NCI-H526 (cell line): ENCODE measurements around the gene SETD4.
"Not testable (repeated sequence)": the region's sequence is repeated elsewhere in the genome, so short reads cannot be mapped to it uniquely, and the experiment has no call there.

Experiments
- DNase-seq, 2 experiments: peaks; one replicate each; lab custom pipeline; 2025; lab: John Stamatoyannopoulos, UW

SETD4 gene

DNA sequence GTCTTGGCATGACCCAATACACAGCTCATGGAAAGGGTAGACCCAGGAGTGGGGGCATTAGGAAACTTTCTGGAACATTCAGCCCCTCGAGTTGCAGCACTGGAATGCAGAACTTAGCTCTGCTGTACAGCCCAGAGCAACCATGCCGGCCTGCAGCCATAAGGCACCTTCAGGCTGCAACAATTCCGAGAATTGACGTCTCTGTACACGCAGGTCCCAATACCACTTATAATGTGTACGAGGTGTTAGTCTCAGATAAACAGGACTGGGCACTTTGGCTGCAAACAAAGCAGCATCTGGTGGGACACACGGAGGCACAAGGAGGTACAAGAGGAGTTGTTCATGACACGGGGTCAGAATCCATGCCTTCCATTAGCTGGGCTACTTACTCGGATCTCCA is 17.4 kb upstream of the SETD4 start:
- DNase-seq = no peak

DNA sequence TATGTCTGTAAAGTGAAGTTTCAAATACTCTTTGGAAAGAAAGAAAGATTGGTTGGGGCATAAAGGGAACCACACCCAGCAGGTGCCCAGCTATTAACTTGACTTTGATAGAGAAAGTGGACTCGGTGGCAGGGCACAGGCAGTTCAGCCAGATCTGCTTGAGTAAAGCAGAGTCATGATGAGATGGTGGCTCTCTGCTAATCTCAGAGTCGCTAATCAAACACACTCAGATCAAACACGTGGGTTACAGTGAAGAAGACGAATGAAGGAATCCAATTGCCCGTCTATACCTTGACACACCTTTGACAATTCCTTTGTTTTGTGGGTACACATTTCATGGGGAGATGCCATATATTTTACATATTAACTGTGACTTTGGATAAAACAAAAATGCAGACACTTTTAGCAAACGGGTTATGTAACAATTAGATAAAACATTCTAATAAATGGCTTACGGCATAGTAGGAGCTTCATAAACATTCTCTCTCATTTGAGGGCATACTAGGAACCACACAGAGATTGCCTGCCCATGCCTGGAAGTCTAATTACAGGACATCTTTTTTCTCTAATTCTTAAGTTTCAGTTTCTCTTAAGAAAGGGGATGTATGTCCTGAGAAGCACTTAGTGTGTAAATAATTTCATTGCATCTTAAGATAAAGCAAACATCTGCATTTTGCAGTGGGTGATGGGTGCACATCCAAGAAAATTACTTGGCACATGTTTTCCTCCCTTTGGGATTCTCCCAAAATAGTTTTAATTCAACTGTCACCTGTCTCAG is 16.7 kb upstream of the SETD4 start:
- no peak for DNase-seq

DNA sequence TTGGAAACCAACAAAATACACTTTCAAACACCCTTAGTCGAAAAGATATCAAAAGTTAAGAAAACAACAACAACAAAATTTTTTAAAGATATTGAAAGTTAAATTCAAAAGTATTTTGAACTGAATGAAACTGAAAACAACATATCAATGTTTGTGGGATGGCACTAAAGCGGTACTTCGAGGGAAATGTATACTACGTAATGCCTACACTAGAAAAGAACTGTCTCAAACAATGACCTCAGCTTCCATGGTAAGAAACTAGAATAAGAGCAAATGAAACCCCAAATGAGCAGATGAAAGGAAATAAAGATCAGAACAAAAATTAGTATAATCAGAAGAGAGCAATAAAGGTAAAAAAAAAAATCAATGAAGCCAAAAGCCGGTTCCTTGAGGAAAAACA is 15.6 kb upstream of the SETD4 start:
- DNase-seq = no peak

DNA sequence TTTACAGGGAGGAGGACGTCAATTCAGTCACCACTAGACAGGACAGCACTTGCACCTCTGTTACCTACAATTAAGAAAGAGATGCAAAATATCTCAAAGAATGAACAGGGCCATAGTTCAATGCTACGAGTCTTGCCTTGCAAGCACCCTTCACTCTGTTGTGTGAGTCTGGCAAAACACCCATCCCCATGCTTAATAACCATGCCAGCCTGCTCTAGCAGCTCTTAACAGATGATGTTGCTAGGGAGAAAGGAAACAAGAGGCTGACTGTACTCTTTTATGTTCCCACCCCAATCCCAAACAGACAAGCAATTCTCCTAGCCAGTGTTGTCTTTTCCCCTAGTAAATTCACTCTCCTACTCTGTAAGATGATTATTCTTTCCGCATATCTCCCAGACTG is 14.8 kb upstream of the SETD4 start:
- DNase-seq = no peak

DNA sequence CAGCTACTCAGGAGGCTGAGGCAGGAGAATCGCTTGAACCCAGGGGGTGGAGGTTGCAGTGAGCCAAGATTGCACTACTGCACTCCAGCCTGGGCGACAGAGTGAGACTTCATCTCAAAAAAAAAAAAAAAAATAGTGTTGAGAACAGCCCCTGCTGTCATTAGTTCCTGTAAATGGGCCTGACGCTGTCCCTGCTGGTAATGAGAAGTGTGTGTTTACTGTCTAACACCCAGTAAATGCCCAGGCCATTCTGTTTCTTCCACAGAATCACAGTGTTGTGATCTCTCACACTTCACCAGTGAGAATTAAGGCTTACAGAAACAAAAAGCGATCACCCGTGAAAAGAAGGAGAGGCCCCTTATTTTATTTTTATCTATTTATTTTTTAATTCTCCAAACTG is 13.6 kb upstream of the SETD4 start:
- not testable (repeated sequence) for DNase-seq

DNA sequence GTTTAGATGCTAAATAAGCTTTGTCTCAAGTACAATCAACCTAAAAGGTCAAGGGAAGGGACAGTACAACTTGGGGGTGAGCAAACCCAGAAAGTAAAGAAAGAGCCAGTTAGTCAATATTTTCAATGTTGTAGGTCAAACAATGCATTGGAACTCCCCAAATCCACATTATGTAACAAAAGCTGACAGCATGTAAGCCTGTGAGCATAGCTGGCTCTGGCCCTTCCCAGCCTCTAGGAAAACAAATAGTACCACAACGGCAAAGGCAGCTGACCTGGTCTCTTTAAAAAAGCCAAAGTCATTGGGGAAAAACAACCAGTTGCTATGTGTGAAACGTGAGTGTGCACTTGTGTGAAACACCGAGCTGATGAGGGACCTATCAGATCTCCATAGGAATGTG is 12.9 kb upstream of the SETD4 start:
- DNase-seq = no peak

DNA sequence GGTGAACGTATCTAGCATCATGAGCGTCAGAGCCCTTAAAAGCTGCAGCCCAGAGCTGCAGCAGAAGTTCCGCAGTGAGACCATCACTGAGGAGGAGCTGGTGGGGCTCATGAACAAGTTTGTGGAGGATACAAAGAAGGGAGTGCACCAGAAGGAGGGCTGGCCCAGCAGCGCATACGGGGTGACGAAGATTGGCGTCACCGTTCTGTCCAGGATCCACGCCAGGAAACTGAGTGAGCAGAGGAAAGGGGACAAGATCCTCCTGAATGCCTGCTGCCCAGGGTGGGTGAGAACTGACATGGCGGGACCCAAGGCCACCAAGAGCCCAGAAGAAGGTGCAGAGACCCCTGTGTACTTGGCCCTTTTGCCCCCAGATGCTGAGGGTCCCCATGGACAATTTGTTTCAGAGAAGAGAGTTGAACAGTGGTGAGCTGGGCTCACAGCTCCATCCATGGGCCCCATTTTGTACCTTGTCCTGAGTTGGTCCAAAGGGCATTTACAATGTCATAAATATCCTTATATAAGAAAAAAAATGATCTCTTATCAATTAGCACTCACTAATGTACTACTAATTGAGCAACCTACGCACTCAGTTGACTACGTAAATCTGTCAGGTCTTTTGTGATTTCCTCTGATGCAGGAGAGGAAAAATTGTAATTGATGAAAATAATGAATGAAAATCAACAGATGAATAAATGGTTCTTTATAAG is 12.3 kb upstream of the SETD4 start:
- no peak for DNase-seq

DNA sequence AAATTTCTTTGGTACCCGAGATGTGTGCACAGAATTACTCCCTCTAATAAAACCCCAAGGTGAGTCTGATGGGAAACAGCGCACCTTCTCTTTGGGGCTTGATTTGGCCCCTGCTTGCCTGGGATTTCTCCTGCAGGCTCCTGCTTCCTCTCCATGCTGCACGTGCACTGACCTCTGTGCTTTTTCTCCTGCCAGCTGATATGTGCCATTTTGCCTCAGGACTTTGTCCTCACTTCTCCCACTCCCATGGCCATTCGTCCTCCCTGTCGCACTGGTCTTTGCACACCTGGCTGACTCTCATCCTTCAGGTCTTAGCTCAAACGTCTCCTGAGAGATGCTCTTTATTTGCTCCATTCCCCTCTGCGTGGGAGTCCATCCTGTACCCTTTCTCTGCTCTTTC is 10.7 kb upstream of the SETD4 start:
- no peak for DNase-seq

DNA sequence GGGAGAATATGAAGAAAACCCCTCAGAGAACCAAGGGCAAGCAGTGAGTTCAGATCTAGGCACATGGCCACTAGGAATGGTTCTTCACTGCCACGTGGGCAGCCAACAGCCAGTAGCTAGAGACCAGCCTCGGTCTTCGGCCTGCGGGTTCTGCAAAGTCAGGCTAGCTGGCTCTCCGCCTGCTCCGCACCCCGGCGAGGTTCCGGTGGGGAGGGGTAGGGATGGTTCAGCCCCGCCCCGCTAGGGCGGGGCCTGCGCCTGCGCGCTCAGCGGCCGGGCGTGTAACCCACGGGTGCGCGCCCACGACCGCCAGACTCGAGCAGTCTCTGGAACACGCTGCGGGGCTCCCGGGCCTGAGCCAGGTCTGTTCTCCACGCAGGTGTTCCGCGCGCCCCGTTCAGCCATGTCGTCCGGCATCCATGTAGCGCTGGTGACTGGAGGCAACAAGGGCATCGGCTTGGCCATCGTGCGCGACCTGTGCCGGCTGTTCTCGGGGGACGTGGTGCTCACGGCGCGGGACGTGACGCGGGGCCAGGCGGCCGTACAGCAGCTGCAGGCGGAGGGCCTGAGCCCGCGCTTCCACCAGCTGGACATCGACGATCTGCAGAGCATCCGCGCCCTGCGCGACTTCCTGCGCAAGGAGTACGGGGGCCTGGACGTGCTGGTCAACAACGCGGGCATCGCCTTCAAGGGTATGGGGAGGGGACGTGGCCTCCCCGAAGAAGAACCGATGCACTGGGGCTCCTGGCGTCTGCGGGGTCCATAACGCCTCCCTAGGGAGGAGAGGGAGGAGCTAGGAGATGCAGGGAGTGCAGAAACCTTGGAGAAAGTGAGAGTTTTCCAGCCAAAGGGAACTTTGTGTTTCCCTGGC is 9.6 kb upstream of the SETD4 start, which contains the start of gene CBR1:
CBR1 (plus strand) TSS at position 312 of the 871 bp plus-strand sequence; CDS start at position 404, 92 bp downstream.
- peak; percentile 60 to 91 for DNase-seq

DNA sequence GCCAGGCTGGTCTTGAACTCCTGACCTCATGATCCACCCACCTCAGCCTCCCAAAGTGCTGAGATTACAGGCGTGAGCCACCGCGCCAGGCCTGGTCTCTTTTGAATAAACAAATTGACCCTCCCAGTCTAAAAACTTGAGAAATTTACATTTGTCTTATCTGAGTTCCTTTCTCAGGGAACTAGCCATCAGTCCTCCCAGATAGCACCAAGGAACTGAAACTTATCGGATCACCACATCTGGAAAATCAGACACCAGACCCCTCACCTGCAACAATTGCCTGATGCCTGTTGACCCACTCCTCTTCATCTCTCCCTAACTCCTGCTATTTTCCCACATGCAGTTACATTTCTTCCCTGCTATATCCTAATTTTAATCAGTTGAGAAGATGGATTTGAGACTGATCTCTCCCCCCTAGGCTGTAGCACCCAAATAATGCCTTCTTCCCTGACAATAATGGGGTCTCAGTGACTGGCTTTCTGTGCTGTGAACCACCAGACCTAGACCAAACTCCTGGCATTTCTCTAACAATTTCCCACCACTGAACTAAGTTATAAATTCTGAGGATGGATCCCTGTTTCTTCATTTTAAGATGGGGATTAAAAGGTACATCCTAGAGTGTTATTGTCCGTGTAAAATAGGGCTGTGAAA is 8.5 kb upstream of the SETD4 start:
- DNase-seq = no peak

DNA sequence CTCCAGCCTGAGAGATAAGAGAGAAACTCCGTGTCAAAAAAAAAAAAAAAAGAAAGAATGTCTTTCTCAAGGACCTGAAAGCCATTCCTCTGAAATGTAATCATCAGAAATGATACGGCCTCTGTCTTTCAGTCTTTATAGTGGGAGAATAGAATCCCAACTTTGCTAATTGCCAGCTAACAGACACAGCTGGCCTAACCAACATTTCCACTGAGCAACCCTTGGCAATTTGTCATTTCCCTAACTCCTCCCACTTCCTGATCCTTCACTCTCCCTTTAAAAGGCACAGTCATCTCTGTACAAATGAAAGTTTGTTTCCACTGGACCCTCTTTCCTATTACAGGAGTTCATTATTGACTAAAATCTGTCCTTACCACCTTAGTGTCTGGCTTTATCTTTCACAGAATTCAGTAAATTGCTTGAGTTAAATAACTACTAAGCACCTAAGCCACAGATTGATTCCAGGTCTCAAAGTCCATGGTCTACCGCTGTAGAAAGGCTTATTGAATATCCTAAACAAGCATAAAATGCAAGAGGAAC is 5.2 kb upstream of the SETD4 start:
- peak in 1 of 2 experiments; percentile 11 for DNase-seq

DNA sequence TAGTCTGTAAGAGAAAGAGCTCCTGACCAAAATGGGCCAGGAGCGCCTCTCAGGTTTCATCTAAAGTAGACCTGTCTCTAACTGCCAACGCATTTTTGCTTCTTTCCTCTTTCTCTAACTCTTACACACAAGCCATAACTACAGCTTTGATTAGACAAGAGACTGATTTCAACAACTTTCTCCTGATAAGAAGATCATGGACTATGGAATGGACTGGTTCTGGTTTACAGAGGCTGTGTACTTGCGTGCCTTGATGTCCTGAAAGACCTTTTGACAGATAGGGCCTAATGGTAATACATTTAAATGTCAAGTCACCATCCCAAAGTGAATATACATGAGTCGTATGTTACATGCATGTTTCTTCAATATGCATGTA is 3.7 kb upstream of the SETD4 start:
- DNase-seq = no peak

DNA sequence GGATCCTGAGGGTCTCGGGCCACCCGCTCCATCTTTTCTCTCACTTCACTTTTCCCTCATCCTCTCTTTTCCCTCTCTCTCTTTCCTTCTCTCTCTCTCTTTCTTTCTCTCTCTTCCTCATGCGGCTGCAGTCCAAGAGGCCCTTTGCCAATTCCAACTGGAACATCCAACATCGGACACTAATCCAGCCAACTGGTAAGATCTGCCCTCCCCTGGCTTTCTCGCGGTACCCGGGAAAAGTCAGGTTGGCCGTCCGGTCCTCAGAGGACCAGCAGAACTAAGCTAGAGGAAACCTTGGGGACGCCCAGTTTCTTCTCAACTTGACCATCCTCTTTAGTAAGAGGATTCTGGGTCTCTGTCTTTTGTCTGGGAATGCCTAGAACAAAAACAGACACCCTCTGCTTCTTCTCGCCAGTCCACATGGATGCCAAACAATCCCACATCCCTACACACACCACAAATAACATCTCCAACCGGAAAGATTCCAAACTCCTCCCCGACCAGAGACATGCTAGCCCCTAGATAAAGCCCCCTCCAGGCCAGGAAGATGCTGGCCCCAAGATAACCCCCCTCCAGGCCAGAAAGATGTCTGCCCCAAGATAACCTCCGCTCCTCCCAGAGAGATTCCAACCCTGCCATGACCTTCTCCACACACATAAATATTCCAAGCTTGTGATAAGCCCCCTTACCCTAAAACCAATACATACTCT is 3.2 kb upstream of the SETD4 start:
- DNase-seq = no peak

DNA sequence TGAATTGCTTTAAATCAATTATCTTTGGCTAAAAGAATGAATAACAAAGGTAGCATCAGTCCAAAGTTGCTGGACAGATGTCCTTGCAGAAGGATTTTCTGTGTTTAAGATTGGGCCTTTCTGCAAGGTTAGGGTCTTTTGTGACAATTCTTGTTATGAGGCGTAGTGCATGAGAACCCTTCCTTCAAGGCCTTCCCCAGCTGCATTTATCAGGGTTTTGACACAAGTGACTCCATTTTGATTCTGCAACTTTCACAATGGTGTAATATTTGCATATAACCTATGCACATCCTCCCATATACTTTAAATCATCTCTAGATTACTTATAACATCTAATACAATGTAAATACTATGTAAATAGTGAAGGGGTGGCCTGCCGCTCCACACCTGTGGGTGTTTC is 1.1 kb upstream of the SETD4 start:
- DNase-seq = peak in 1 of 2 experiments; percentile 3

DNA sequence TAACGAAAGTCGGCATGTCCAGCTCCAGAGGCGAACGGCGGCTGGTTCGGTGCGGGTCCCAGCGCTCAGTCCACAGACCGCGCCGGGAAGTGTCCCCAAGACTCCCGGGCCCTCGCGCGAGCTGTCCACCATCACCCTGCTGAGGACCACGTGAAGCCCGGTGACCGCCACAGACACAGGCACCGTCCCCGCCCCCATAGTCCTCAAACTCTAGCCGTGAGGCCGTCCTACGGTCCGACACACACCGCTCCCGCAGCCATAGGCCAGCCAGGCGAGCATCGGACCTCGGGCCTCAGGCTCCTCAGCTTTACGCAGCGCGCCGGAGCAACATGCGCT is 535 bp downstream of the SETD4 start:
- peak; percentile 60 to 81 for DNase-seq

DNA sequence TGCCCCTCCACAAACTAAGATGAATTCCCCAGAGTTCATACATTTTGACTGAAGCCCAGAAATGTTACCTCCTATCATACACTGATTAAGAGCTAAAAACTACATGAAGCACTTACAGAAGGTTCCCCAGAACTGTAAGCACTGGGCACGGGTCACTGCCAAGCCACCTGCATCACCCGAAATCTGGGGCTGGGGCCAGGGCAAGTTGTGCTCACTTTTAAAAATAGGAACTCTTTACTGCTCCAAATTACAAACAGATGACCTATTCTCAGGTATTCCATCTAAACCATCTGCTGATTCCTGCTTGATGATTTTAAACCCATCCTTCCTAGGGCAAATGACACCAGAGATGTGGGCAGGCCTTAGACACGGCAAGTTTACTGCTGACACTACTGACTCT is 4.8 kb downstream of the SETD4 start:
- no peak for DNase-seq

DNA sequence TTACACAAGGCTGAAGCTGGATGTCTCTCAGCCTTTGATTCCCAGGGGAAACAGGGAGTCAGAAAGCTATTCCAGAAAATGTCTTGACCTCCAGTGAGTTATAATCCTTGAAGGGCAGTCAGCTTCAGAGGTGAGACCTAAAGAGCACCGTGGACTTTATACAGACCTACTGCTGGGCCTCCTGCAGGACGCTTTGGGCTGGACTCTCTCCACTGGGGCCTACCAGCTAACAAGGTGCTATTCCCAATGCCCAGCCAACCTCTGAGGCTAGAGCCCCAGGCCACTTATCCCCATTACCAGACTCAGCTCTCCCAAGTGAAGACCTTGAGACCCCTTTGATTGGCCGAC is 6.6 kb downstream of the SETD4 start:
- no peak for DNase-seq

DNA sequence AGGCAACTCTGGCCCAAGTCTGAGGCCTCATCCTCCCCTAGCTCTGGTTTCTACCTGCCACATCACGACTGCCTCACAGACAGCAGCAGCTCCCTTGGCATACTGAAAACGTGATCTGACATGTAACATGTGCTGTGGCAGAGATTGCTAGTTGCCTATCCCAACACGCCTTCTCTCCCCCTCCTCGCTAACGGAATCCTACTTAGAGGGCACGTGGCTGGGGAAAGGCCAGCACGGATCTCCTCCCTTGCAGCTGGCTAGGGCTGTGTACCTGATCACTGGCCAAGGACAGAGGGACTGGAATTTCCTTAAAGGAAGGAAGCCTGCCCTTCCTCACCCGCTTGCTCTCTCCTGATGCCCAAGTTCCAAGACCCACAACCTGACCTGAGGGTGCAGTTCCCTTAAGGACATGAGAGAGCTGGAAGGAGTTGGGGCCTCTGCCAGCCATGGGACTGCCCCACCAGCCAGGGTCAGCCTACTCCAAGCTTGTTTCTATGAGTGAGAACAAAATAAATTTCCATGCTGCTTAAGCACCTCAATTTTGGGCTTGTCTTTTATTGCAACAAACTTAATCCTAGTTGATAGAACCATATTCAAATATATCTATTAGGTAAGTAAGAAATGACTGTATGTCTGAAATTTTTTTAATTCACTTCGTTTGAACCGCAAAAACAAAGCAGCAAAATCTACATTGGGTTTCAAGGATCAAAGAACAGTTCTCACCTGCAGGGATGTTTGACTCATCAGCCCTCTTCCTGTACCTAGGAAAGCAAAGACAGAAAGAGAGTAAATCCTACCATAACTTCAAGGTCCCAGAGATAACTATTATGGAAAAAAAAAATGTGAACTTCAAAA is 7.2 kb downstream of the SETD4 start:
- no peak for DNase-seq

DNA sequence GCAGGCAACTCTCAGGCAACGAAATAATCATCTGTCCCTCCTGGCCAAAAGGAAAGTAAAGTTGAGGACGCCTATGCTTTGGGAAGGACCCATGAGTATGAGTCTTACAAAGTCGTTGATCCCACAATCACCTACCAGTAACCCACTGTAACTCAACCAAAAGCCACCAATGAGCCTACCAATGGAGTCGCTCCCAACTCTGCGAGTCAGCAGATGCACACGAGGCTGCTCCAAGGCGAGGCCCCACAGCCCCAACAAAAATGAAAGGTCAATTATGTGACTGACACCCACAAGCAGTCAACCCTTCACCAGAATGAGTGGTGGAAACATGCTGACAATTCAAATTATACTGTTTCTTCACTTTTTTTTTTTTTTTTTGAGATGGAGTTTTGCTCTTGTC is 12.0 kb downstream of the SETD4 start:
- DNase-seq = no peak

DNA sequence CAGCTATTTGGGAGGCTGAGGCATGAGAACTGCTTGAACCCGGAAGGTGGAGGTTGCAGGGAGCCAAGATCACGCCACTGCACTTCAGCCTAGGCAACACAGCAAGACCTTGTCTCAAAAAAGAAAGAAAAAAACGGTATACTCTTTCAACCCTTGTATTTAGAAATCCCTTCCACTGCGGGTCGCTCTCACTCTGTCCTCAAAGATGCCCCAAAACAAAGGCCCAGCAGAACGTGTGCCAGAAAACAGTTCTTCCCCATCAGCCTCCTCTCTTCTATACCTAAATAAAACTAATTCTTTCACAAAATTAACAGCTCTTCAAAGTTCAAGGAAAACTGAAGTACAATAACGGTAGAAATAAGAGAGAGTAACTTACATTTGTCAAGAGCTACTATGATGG is 13.2 kb downstream of the SETD4 start:
- no peak for DNase-seq
